Psoas muscle (tissue), 8 donors: ENCODE measurements around the gene FZD10. TPM values are rescaled to one million over a fixed set of nuclear protein-coding genes. Genes with fewer than 3 reads are reported as not detected.

Experiments
- ATAC-seq, 4 donors: fragments of 200-7000 bp; cut with Tn5 transposase; one replicate each; pipeline ENCODE4 v1.9.1; 2020; ENCODE audit warnings: moderate library complexity in 3 of 4, mild to moderate bottlenecking in 2 of 4
- DNase-seq, 2 donors: peaks; one replicate each; pipeline ENCODE4 v3.0.0-alpha.2; 2020
- H3K27ac ChIP-seq: fragments of 200-600 bp; one replicate; pipeline ENCODE4 v1.8.0; 2022
- H3K27me3 ChIP-seq, 3 donors: fragments of 200-600 bp in 1 of 3; one replicate each; pipeline versions ENCODE4 v1.6.1 to v1.8.0; 2013 to 2022; ENCODE audit warnings: low read length in 2 of 3, mild to moderate bottlenecking in 2 of 3, moderate library complexity in 1 of 3; ENCODE audit not compliant: insufficient read depth in 3 of 3
- H3K36me3 ChIP-seq, 2 donors: fragments of 200-600 bp in 1 of 2; one replicate each; pipeline versions ENCODE4 v1.6.1 to v1.8.0; 2013 to 2022; ENCODE audit warnings: low read depth in 1 of 2, mild to moderate bottlenecking in 1 of 2, moderate library complexity in 1 of 2; ENCODE audit not compliant: insufficient read depth in 1 of 2
- H3K4me1 ChIP-seq: fragments of 200-600 bp; one replicate; pipeline ENCODE4 v1.8.0; 2022
- H3K4me3 ChIP-seq: fragments of 200-600 bp; one replicate; pipeline ENCODE4 v1.8.0; 2022; ENCODE audit warnings: mild to moderate bottlenecking
- H3K9me3 ChIP-seq: fragments of 200-600 bp; one replicate; pipeline ENCODE4 v1.8.0; 2022
- WGBS, 3 donors: extraction: QIAGEN DNeasy Blood & Tissue Kit; methylation state at CpG; one replicate each; pipeline versions ENCODE4 v1.1.6 to v1.1.7; 2013; 5-methylcytosine and 5-hydroxymethylcytosine counted together
- intact Hi-C, 2 donors: fragments of 100-400 bp; cut with DNase I; formaldehyde crosslinking; loops; one replicate each; pipeline versions ENCODE4 v1.11.0 to v1.14.2; 2022
- polyA plus RNA-seq, 3 donors: library from polyadenylated mRNA; stranded (reverse); fragments of 200-250 nt; gene quantifications; one replicate each; pipeline ENCODE4 v1.2.3, GENCODE V29; 2013
- total RNA-seq, 4 donors: library from RNA; stranded (reverse); fragmentation: NEBNext Ultra II Directional in 2 of 4; extraction: Animal tissue kit (Norgen Biotek cat#: 25700) in 2 of 4; gene quantifications; one replicate each; pipeline versions ENCODE4 v1.2.1 to v1.2.4, GENCODE V29; 2021 to 2023
- TF ChIP-seq, protein P1 (sequence below): fragments of 200-600 bp; IDR thresholded peaks from one replicate; pipeline ENCODE4 v1.8.0; 2022; ENCODE audit warnings: antibody characterized with exemption
- donor health status: healthy with polysubstance abuse.
- donor health status: DM: no; HTN: no; CAD: no; lungs with moderate emphysema.
- donor health status: Bipolar disorder and iron deficiency.
- donor health status: healthy.
- donor health status: DM: yes; HTN: yes; CAD: no.
- donor health status: DM: no; HTN: no; CAD: no.
- donor health status: DM: no; HTN: no; CAD: no.
- donor health status: DM: yes; HTN: yes; CAD: no.

The FZD10 gene
- total and polyA plus RNA-seq, 7 donors = 0.17 to 0.68 (median 0.26) TPM

DNA sequence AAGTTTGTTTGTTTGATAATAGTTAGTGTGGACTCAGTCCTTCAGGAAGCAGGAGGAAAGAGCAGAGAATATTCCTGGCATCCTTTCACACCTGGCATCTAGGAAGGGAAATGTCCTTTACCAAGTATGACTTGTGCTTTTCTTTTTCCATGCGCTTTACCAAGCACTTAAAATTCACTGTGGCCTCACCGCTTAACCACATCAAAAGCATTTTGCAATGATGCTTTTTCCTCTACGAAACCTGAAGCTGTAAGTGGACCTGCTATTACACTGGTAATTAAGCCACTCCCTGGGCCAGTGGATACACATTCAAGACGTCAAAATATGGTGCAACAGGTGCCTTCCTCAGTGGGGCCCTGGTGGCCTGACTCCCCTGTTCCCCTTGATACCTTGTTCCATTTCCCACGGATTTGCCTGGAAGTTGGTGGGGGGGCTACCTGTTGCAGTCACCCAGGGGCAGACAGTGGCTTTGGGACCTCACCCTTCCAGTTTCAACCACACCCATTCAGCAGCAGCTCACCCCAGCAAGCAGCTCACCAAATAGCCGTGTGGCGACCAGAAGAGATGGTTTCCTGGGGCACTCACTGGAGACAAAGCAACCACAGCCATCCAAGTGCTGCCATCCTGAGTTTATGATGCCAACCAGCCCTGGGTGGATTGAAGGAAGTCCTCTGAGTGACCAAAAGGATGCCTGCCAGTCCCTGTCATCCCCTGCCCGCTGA, 14.2 kb upstream of the FZD10 start:
- no peak overlapping the region for H3K4me3 ChIP-seq
- H3K27ac ChIP-seq = no peak overlapping the region
- TF ChIP-seq, protein P1, sequence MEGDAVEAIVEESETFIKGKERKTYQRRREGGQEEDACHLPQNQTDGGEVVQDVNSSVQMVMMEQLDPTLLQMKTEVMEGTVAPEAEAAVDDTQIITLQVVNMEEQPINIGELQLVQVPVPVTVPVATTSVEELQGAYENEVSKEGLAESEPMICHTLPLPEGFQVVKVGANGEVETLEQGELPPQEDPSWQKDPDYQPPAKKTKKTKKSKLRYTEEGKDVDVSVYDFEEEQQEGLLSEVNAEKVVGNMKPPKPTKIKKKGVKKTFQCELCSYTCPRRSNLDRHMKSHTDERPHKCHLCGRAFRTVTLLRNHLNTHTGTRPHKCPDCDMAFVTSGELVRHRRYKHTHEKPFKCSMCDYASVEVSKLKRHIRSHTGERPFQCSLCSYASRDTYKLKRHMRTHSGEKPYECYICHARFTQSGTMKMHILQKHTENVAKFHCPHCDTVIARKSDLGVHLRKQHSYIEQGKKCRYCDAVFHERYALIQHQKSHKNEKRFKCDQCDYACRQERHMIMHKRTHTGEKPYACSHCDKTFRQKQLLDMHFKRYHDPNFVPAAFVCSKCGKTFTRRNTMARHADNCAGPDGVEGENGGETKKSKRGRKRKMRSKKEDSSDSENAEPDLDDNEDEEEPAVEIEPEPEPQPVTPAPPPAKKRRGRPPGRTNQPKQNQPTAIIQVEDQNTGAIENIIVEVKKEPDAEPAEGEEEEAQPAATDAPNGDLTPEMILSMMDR = no peak
- intact Hi-C loops = no loop called here
- no peaks in the 10 kb centered on the region for H3K36me3 ChIP-seq
- no peaks in the 10 kb centered on the region for H3K4me1 ChIP-seq
- WGBS, 3 donors = 39 to 51% (median 41%) methylated on average over 8 of the region's 8 CpGs
- DNase-seq (no peak), ATAC-seq (no peak)
- H3K27me3 ChIP-seq = no peaks in the 10 kb centered on the region
- H3K9me3 ChIP-seq = no peaks in the 10 kb centered on the region

DNA sequence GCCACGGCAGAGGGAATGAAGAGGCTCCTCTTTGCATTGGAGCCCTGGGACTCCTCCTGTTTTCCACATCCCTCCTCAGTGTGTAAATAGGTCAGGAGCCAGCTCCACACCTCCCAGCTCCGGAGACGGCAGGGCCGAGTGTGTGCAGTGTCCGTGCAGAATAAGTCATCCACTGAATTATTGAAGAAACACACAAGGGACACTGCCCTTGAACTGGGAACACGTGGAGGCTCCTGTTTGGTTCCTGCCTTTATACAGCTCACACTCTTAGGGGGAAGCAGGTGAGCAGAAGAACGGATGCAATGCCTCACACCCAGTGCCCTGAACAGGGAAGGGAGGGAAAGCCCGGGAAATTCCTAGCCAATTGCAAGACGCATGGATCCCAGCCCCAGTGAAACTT, 10.4 kb upstream of the FZD10 start:
- WGBS, 3 donors = 73 to 80% (median 76%) methylated on average over 9 of the region's 9 CpGs
- no peak for ATAC-seq
- Histone ChIP-seq H3K4me3 (no peak overlapping the region), H3K36me3 (no peaks in the 10 kb centered on the region), H3K9me3 (no peaks in the 10 kb centered on the region), H3K27me3 (peaks cover 0 to 6% (median 3%) of the 10 kb centered on the region in 3 donors), H3K4me1 (no peaks in the 10 kb centered on the region), H3K27ac (no peak overlapping the region)
- intact Hi-C loops = no loop called here
- no peak for DNase-seq
- TF ChIP-seq, protein P1 = no peak

DNA sequence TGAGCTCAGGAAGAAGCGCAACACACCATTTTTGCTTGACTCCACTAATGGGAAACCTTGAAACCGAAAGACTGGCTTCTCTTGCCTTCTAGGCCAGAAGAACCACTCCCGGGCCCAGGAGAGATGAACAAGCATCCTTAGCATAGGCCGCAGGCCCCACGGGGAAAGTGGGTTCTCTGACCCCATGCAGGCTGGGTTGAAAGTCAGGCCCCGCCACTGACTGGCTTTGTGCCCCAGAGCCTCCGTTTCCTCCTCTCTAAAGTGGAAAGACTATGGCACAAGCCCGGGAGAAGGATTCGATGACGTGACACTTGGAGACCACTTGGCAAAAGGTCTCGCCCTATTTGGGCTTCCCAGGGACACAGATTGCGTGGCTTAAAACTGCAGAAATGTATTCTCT, 9.9 kb upstream of the FZD10 start:
- TF ChIP-seq, protein P1 = no peak
- intact Hi-C loops = no loop called here
- H3K27ac ChIP-seq = no peak overlapping the region
- H3K27me3 ChIP-seq = peaks cover 0 to 8% (median 6%) of the 10 kb centered on the region in 3 donors
- H3K36me3 ChIP-seq = no peaks in the 10 kb centered on the region
- WGBS, 3 donors = 76 to 82% (median 81%) methylated on average over 12 of the region's 12 CpGs
- H3K4me3 ChIP-seq = no peak overlapping the region
- no peaks in the 10 kb centered on the region for H3K9me3 ChIP-seq
- no peak for ATAC-seq
- DNase-seq = no peak
- no peaks in the 10 kb centered on the region for H3K4me1 ChIP-seq

DNA sequence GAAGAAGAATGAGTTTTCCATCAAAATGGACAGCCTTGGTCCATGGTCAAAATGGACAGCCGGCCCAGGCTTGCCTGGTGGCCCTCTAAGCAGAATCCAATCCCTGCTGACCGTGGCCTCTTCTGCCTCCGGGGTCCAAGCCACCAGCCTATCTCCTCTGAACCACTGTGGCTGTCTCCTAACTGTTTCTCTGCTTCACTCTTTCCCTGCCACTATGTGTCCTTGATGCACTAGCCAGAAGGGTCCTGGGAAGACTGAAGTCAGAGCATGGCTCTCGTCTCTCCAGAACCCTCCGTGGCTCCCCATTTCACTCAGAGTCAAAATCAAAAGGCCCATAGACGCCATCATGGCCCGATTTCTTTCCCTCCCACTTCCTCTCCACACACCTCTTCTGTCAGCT, 8.5 kb upstream of the FZD10 start:
- intact Hi-C loops = no loop called here
- DNase-seq (no peak), ATAC-seq (no peak)
- Histone ChIP-seq H3K36me3 (no peaks in the 10 kb centered on the region), H3K27ac (no peak overlapping the region), H3K9me3 (no peaks in the 10 kb centered on the region), H3K27me3 (peaks cover 0 to 19% (median 8%) of the 10 kb centered on the region in 3 donors), H3K4me3 (no peak overlapping the region), H3K4me1 (no peaks in the 10 kb centered on the region)
- WGBS, 3 donors = 83 to 93% (median 90%) methylated on average over 7 of the region's 7 CpGs
- TF ChIP-seq, protein P1 = no peak
